Esophagus (tissue), 2 donors: ENCODE results near the gene CUX1. TPM values are rescaled to one million over a fixed set of nuclear protein-coding genes. Genes with fewer than 3 reads are reported as not detected.

Source experiments
- H3K27ac ChIP-seq, 2 donors: one replicate each; pipeline ENCODE4 v1.5.1; 2013; ENCODE audit warnings: low read depth in 2 of 2, mild to moderate bottlenecking in 2 of 2, inconsistent platforms in 1 of 2, low read length in 1 of 2, moderate library complexity in 1 of 2
- H3K27me3 ChIP-seq, 2 donors: one replicate each; pipeline ENCODE4 v1.6.1; 2013; ENCODE audit warnings: low read length in 2 of 2, control low read depth in 1 of 2, mild to moderate bottlenecking in 1 of 2; ENCODE audit not compliant: insufficient read depth in 2 of 2, control insufficient read depth in 1 of 2
- H3K36me3 ChIP-seq, 2 donors: one replicate each; pipeline ENCODE4 v1.6.1; 2013; ENCODE audit warnings: low read length in 1 of 2; ENCODE audit not compliant: control insufficient read depth in 2 of 2, insufficient read depth in 2 of 2
- H3K4me1 ChIP-seq, 2 donors: one replicate each; pipeline ENCODE4 v1.6.1; 2013; ENCODE audit warnings: low read length in 1 of 2; ENCODE audit not compliant: control insufficient read depth in 2 of 2, insufficient read depth in 2 of 2
- H3K4me3 ChIP-seq, 2 donors: one replicate each; pipeline ENCODE4 v1.5.1; 2013; ENCODE audit warnings: low read length in 2 of 2, mild to moderate bottlenecking in 2 of 2, low read depth in 1 of 2, moderate library complexity in 1 of 2
- H3K9me3 ChIP-seq, 2 donors: one replicate each; pipeline ENCODE4 v1.6.1; 2013; ENCODE audit warnings: mild to moderate bottlenecking in 2 of 2, low read depth in 1 of 2, low read length in 1 of 2, moderate library complexity in 1 of 2; ENCODE audit not compliant: control insufficient read depth in 2 of 2, insufficient read depth in 1 of 2
- WGBS, 2 donors: extraction: QIAGEN DNeasy Blood & Tissue Kit; methylation state at CpG; one replicate each; pipeline ENCODE4 v1.1.7; 2013; 5-methylcytosine and 5-hydroxymethylcytosine counted together
- polyA plus RNA-seq, 2 donors: library from polyadenylated mRNA; stranded (reverse); fragments of 200-250 nt; gene quantifications; one replicate each; pipeline ENCODE4 v1.2.3, GENCODE V29; 2013
- donor health status: healthy with polysubstance abuse.
- donor health status: Bipolar disorder and iron deficiency.

The CUX1 gene
- polyA plus RNA-seq, 2 donors, result 19.6 to 21.7 TPM

DNA sequence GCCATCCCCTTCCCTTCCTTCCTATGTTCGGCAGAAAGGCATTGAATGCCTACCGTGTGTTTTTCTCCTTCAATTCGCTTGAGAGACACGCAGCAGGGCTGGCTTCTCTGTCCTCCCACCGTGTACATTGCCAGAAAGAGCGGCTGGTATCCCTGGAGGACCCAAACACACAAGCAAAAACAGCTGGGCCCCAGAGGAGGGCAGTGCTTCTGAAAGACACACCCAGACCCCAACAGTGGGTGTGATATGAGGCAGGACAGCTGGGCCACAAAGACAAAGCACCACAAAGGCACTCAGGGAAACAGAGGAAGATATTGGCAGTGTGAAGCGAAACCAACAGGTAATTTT is 336.1 kb downstream of the CUX1 start:
- peak overlapping the region in 1 of 2 donors; percentile 79 for H3K27ac ChIP-seq
- H3K27me3 ChIP-seq, result no peaks in the 10 kb centered on the region
- WGBS, 2 donors, result 71 to 72% methylated on average over 7 of the region's 7 CpGs
- H3K9me3 ChIP-seq, result peaks cover 0 to 2% of the 10 kb centered on the region in 2 donors
- peaks cover 3 to 4% of the 10 kb centered on the region in 2 donors for H3K36me3 ChIP-seq
- H3K4me3 ChIP-seq, result no peak overlapping the region
- peaks cover 0 to 8% of the 10 kb centered on the region in 2 donors for H3K4me1 ChIP-seq

DNA sequence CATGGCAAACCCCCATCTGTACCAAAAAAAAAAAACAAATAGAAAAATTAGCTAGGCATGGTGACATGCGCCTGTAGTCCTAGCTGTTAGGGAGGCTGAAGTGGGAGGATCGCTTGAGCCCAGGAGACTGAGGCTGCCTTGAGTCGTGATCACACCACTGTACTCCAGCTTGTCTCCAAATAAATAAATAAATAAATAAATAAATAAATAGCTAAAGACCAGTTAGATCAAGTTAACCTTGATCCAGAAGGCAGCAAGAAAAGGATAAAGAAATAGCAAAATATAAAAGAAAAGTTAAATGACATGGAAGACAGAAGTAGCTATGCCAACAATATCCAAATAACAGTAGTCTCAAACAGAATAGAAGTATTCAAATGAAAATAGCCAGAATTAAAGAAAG is 337.0 kb downstream of the CUX1 start:
- no peak overlapping the region for H3K27ac ChIP-seq
- peaks cover 0 to 8% of the 10 kb centered on the region in 2 donors for H3K4me1 ChIP-seq
- peaks cover 0 to 2% of the 10 kb centered on the region in 2 donors for H3K9me3 ChIP-seq

DNA sequence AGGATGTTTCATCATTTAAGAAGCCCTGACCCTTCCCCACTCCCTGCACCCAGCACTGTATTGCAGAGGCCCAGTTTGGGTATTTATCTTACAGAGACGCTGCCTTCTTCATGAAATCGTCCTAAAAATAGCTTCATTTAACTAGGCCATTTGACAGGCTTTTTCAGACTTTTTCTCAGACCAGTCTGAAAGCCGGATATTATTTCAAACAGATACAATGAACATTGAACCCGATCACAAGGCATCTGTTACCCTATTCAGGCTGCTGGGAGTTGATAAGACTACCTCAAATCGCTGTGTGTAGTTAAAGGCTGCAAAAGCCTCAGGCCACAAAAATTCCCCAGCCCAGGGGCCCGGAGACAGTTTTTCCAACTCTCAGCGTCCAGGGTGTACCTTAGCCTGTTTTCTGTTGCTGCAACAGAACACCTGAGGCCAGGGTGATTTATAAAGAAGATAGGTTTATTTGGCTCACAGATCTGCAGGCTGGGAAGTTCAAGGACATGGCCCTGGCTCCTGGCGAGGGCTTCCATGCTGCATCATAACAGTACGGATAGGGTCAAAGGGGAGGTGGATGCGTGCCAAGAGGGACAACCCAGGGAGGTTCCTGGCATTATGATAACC is 338.5 kb downstream of the CUX1 start:
- Histone ChIP-seq H3K4me1 (peaks cover 0 to 5% of the 10 kb centered on the region in 2 donors), H3K9me3 (peaks cover 0 to 2% of the 10 kb centered on the region in 2 donors), H3K4me3 (no peak overlapping the region), H3K27me3 (no peaks in the 10 kb centered on the region), H3K36me3 (peaks cover 0 to 10% of the 10 kb centered on the region in 2 donors), H3K27ac (no peak overlapping the region)
- WGBS, 2 donors, result 83% methylated on average over 10 of the region's 10 CpGs

More for the DNA sequence above, 337.0 kb downstream of the CUX1 start:
- Histone ChIP-seq H3K36me3 (peaks cover 2 to 6% of the 10 kb centered on the region in 2 donors), H3K27me3 (no peaks in the 10 kb centered on the region), H3K4me3 (no peak overlapping the region)
- WGBS, 2 donors, result 96 to 97% methylated on average over 3 of the region's 3 CpGs

DNA sequence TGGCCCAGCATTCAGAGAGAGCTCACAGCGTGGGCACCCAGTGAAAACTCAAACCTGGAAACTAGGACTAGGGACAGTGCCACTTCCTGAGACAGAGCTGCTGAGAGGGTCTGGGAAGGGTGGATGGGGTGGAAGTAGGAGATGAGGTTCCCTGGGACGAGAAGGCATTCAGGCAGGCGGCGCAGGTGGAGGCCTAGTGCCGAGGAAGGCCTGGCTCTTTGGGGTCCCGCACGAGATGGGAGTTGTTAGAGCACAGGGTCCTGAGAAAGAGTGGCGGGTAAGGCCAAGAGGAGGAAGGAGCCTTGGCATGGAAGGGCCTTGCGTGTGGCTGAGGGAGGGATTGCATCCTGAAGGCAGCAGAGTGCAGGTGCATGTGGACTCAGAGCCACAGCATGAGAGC is 339.4 kb downstream of the CUX1 start:
- Histone ChIP-seq H3K9me3 (peaks cover 0 to 2% of the 10 kb centered on the region in 2 donors), H3K4me1 (peaks cover 0 to 5% of the 10 kb centered on the region in 2 donors), H3K36me3 (peaks cover 0 to 10% of the 10 kb centered on the region in 2 donors), H3K4me3 (no peak overlapping the region), H3K27me3 (no peaks in the 10 kb centered on the region), H3K27ac (no peak overlapping the region)
- WGBS, 2 donors, result 91 to 98% methylated on average over 9 of the region's 9 CpGs

DNA sequence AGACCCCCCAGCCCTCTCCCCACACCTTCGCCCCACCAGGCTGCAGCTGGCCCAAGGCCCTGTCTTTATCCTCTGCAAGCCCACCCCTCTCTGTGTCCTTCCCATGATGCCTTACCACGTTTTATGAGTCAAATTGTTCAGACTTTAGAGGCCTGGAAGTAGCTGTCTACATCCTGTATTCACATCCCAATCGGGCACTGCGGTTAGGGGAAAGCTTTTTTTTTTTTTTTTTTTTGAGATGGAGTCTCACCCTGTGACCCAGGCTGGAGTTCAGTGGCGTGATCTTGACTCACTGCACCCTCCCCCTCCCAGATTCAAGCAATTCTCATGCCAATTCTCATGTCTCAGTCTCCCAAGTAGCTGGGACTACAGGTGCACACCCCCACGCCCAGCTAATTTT is 347.7 kb downstream of the CUX1 start:
- Histone ChIP-seq H3K27ac (no peak overlapping the region), H3K4me3 (no peak overlapping the region), H3K27me3 (no peaks in the 10 kb centered on the region), H3K9me3 (no peaks in the 10 kb centered on the region), H3K4me1 (no peaks in the 10 kb centered on the region), H3K36me3 (peaks cover 0 to 15% of the 10 kb centered on the region in 2 donors)
- 87% methylated on average over 6 of the region's 6 CpGs for WGBS, 2 donors

DNA sequence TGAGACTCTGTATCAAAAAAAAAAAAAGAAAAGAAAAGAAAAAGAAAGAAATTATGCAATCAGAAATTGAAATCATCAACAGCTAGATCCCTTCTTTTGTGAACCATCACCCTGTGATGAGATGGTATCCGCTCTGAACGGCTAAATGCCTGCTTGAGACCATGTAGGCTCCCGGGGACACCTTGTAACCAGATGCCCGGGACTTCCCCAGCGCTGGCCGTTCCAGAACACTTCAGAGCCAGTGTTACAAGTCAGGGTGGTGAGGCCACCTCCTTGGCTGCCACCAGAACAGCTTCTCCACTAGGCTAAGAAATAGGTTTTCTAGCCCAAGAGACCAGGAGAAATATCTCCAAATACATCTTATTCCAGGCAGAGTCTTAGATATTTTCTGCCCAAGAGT is 349.8 kb downstream of the CUX1 start:
- Histone ChIP-seq H3K36me3 (peaks cover 0 to 13% of the 10 kb centered on the region in 2 donors), H3K4me1 (no peaks in the 10 kb centered on the region), H3K27me3 (no peaks in the 10 kb centered on the region), H3K27ac (no peak overlapping the region), H3K4me3 (no peak overlapping the region), H3K9me3 (no peaks in the 10 kb centered on the region)
- 94 to 95% methylated on average over 6 of the region's 6 CpGs for WGBS, 2 donors

DNA sequence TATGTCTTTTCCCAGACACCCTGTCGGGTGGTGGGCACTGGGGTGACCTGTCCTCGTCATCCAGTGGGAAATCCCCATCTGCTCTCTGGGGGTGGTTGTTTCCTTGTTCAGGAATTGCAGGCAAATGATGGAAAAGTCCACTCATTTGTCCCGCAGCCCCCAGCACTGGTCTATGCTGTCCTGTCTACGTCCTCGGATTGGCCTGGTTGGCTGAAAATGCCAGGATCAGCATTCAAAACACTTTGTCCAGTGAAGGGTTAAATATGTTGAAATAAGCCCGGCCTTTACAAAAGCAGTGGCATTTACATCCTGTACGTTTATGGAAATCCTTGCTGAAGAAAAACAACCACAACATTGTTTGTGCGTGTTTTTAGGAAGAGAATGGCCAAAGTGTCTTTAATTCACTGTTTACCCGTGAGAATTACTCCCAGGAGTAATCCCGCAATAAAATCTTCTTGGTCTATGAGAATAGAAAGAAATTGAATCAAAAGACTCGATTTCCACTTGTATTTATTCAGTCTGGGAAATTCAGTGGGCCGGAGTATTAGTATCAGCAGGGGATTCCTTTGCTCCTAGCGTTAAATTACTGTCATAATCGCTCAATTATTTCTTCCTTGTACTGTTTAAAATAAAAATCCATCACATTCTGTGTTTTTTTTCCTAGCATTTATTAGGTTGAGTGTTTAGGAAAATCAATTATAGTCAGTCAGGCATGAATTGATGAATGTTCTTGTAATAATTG is 352.4 kb downstream of the CUX1 start:
- 67% methylated on average over 14 of the region's 14 CpGs for WGBS, 2 donors
- H3K4me1 ChIP-seq, result no peaks in the 10 kb centered on the region
- H3K36me3 ChIP-seq, result peaks cover 0 to 8% of the 10 kb centered on the region in 2 donors
- no peaks in the 10 kb centered on the region for H3K9me3 ChIP-seq
- no peak overlapping the region for H3K27ac ChIP-seq
- H3K4me3 ChIP-seq, result no peak overlapping the region
- no peaks in the 10 kb centered on the region for H3K27me3 ChIP-seq

DNA sequence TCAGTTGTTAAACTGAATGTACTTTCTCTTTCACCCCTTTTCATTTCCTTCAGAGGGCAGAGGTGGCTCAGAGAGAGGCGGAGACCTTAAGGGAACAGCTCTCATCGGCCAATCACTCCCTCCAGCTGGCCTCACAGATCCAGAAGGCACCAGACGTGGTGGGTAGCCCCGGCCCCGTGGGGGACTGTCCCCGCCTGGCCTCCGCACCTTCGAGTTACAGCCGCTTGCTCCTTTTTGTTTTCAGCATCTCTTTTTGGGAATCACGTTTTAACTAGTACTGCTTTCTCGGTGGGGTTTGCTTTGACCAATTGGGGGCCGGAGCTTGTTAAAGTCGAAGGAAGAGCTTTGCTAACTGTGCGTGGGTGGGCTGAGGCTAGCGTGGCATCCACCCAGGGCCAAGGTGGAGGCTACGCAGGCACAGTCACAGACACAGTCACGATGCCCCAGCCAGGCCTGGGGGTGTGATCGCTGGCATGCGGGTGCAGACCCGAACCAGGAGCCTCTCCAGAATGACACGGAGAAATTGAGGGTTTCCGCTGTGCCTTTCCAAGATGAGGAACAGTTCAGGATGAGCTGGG is 353.1 kb downstream of the CUX1 start:
- H3K4me3 ChIP-seq, result no peak overlapping the region
- H3K27me3 ChIP-seq, result no peaks in the 10 kb centered on the region
- no peaks in the 10 kb centered on the region for H3K4me1 ChIP-seq
- no peak overlapping the region for H3K27ac ChIP-seq
- no peaks in the 10 kb centered on the region for H3K9me3 ChIP-seq
- WGBS, 2 donors, result 84 to 85% methylated on average over 22 of the region's 22 CpGs
- peaks cover 0 to 8% of the 10 kb centered on the region in 2 donors for H3K36me3 ChIP-seq

DNA sequence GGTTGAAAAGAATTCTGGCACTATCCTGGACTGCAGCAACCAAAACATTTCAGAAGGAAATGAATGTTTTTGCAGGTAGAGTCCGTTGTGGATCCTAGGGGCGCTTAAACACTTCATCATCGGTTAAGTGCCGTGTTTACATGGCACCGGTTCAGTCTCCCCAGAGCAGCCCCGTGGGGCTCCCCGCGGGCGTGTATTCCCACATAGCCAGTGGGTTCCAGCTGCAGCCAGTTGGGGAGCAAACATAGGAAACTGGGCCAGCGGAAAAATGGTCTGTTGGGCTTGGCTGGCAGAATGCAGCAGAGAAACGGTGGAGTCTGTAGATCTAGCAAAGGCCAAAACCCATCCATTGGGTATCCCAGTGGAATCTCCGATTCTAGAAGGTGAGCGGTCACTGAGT is 356.2 kb downstream of the CUX1 start:
- H3K4me3 ChIP-seq, result no peak overlapping the region
- WGBS, 2 donors, result 87 to 89% methylated on average over 13 of the region's 13 CpGs
- no peak overlapping the region for H3K27ac ChIP-seq
- no peaks in the 10 kb centered on the region for H3K4me1 ChIP-seq
- H3K27me3 ChIP-seq, result no peaks in the 10 kb centered on the region
- H3K36me3 ChIP-seq, result peaks cover 0 to 5% of the 10 kb centered on the region in 2 donors
- no peaks in the 10 kb centered on the region for H3K9me3 ChIP-seq
